ENCODE measurements around the gene FAM199X.

- TF ChIP-seq, protein P1, sequence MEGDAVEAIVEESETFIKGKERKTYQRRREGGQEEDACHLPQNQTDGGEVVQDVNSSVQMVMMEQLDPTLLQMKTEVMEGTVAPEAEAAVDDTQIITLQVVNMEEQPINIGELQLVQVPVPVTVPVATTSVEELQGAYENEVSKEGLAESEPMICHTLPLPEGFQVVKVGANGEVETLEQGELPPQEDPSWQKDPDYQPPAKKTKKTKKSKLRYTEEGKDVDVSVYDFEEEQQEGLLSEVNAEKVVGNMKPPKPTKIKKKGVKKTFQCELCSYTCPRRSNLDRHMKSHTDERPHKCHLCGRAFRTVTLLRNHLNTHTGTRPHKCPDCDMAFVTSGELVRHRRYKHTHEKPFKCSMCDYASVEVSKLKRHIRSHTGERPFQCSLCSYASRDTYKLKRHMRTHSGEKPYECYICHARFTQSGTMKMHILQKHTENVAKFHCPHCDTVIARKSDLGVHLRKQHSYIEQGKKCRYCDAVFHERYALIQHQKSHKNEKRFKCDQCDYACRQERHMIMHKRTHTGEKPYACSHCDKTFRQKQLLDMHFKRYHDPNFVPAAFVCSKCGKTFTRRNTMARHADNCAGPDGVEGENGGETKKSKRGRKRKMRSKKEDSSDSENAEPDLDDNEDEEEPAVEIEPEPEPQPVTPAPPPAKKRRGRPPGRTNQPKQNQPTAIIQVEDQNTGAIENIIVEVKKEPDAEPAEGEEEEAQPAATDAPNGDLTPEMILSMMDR (IDR thresholded peaks at IDR 0.05), result no peak
- no peak for TF ChIP-seq POLR2A (IDR thresholded peaks at IDR 0.05)
- no peak for TF ChIP-seq EP300 (IDR thresholded peaks at IDR 0.05)
- no peak for TF ChIP-seq POLR2AphosphoS5 (IDR thresholded peaks at IDR 0.05)
These were observed 25.0 kb upstream of the FAM199X start for GRCh38 chrX:104141087-104141760.

Data from stomach (tissue), 4 donors.